Measurements from ENCODE around the gene PPP1R11. TPM values are rescaled to one million over a fixed set of nuclear protein-coding genes. Genes with fewer than 3 reads are reported as not detected.

The PPP1R11 gene
- total and polyA plus RNA-seq, 2 of the 13 experiments (the other 11 are each of a cell fraction or from before 2014, with no cell fraction given), result 32.1 to 58.9 TPM

DNA sequence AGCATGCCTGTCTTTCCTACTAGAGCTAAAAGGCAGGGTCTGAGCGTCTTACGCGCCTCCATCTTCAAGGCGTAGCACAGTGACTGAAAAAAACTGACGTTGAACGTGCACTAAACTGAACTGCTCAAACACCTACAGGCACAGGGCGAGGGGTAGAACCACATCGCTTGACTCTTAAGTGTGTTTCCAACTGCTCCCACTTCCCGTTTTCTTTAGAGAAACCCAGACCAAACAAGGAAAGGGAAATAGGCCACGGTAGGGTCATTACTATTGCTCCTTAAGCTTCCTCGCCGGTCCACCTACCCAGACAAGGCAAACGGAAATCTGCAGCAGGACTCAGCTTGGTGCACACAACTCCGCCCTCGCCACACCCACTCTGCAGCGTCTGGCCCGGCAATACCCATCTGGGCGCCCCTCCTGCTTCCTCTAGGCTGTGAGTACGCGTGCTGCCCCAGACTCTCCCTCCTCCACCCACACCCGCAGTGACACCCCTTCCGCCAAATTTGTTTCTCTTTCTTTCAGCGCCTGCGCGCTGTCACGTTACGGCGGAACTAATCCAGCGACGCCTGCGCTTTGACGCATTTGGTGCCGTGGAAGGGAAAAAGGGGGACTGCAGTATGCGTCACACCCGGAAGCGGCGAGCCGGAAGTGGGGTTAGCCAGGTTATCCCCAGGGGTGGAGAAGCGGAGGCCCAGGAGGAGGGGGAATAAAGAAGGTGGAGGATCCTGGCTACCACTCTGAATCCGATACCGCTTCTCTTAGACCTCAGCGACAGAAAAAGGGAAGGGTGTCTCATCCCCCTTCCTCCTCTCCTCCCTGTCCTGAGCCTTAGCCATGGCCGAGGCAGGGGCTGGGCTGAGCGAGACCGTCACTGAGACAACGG, at the start of gene PPP1R11 (continued):
- TF ChIP-seq, protein P1, sequence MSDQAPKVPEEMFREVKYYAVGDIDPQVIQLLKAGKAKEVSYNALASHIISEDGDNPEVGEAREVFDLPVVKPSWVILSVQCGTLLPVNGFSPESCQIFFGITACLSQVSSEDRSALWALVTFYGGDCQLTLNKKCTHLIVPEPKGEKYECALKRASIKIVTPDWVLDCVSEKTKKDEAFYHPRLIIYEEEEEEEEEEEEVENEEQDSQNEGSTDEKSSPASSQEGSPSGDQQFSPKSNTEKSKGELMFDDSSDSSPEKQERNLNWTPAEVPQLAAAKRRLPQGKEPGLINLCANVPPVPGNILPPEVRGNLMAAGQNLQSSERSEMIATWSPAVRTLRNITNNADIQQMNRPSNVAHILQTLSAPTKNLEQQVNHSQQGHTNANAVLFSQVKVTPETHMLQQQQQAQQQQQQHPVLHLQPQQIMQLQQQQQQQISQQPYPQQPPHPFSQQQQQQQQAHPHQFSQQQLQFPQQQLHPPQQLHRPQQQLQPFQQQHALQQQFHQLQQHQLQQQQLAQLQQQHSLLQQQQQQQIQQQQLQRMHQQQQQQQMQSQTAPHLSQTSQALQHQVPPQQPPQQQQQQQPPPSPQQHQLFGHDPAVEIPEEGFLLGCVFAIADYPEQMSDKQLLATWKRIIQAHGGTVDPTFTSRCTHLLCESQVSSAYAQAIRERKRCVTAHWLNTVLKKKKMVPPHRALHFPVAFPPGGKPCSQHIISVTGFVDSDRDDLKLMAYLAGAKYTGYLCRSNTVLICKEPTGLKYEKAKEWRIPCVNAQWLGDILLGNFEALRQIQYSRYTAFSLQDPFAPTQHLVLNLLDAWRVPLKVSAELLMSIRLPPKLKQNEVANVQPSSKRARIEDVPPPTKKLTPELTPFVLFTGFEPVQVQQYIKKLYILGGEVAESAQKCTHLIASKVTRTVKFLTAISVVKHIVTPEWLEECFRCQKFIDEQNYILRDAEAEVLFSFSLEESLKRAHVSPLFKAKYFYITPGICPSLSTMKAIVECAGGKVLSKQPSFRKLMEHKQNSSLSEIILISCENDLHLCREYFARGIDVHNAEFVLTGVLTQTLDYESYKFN (CRISPR knock-in tag; conservative IDR thresholded peaks at IDR 0.05), result peak; percentile 78
- TF ChIP-seq, protein P2, sequence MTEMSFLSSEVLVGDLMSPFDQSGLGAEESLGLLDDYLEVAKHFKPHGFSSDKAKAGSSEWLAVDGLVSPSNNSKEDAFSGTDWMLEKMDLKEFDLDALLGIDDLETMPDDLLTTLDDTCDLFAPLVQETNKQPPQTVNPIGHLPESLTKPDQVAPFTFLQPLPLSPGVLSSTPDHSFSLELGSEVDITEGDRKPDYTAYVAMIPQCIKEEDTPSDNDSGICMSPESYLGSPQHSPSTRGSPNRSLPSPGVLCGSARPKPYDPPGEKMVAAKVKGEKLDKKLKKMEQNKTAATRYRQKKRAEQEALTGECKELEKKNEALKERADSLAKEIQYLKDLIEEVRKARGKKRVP (CRISPR knock-in tag; IDR thresholded peaks at IDR 0.05), result no peak
- no peak for TF ChIP-seq FIP1L1 (IDR thresholded peaks at IDR 0.05; ENCODE audit: borderline replicate concordance, insufficient read depth, low read depth, low read length)
- 0 out of 2 replicates have a peak, but pooled peaks have one; percentile 73 for TF ChIP-seq IRX3 (CRISPR knock-in tag; IDR thresholded peaks at IDR 0.05; ENCODE audit: borderline replicate concordance, low read depth)
- no peak for TF ChIP-seq CBX2 (IDR thresholded peaks at IDR 0.05; ENCODE audit: low read depth, low read length)
- TF ChIP-seq CBX2 (CRISPR knock-in tag; IDR thresholded peaks at IDR 0.05; ENCODE audit: low read depth), result no peak
- TF ChIP-seq, protein P3, sequence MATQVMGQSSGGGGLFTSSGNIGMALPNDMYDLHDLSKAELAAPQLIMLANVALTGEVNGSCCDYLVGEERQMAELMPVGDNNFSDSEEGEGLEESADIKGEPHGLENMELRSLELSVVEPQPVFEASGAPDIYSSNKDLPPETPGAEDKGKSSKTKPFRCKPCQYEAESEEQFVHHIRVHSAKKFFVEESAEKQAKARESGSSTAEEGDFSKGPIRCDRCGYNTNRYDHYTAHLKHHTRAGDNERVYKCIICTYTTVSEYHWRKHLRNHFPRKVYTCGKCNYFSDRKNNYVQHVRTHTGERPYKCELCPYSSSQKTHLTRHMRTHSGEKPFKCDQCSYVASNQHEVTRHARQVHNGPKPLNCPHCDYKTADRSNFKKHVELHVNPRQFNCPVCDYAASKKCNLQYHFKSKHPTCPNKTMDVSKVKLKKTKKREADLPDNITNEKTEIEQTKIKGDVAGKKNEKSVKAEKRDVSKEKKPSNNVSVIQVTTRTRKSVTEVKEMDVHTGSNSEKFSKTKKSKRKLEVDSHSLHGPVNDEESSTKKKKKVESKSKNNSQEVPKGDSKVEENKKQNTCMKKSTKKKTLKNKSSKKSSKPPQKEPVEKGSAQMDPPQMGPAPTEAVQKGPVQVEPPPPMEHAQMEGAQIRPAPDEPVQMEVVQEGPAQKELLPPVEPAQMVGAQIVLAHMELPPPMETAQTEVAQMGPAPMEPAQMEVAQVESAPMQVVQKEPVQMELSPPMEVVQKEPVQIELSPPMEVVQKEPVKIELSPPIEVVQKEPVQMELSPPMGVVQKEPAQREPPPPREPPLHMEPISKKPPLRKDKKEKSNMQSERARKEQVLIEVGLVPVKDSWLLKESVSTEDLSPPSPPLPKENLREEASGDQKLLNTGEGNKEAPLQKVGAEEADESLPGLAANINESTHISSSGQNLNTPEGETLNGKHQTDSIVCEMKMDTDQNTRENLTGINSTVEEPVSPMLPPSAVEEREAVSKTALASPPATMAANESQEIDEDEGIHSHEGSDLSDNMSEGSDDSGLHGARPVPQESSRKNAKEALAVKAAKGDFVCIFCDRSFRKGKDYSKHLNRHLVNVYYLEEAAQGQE (IDR thresholded peaks at IDR 0.05; ENCODE audit: borderline replicate concordance in 1 of 2, low read depth in 1 of 2, low read length in 2 of 2), result 0 out of 4 replicates have a peak, but pooled peaks of 1 of the 2 experiments have one; percentile 24
- peak; percentile 79 for TF ChIP-seq SRSF1 (optimal IDR thresholded peaks at IDR 0.05; ENCODE audit: low read depth, low read length)
- peak; percentile 62 for TF ChIP-seq TFE3 (CRISPR knock-in tag; IDR thresholded peaks at IDR 0.05)
- TF ChIP-seq, protein P4, sequence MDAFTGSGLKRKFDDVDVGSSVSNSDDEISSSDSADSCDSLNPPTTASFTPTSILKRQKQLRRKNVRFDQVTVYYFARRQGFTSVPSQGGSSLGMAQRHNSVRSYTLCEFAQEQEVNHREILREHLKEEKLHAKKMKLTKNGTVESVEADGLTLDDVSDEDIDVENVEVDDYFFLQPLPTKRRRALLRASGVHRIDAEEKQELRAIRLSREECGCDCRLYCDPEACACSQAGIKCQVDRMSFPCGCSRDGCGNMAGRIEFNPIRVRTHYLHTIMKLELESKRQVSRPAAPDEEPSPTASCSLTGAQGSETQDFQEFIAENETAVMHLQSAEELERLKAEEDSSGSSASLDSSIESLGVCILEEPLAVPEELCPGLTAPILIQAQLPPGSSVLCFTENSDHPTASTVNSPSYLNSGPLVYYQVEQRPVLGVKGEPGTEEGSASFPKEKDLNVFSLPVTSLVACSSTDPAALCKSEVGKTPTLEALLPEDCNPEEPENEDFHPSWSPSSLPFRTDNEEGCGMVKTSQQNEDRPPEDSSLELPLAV (CRISPR knock-in tag; conservative IDR thresholded peaks at IDR 0.05; ENCODE audit: low read depth), result no peak
- TF ChIP-seq PHF8 (CRISPR knock-in tag; IDR thresholded peaks at IDR 0.05), result peak; percentile 82
- TF ChIP-seq YEATS4 (CRISPR knock-in tag; IDR thresholded peaks at IDR 0.05; ENCODE audit: borderline replicate concordance), result peak; percentile 84
- TF ChIP-seq ZNF552 (CRISPR knock-in tag; IDR thresholded peaks at IDR 0.05; ENCODE audit: borderline replicate concordance), result no peak
- TF ChIP-seq MEIS2 (CRISPR knock-in tag; IDR thresholded peaks at IDR 0.05), result peak; percentile 51; the same call in 1 of the 2 replicates
- no peak for TF ChIP-seq ZNF432 (CRISPR knock-in tag; IDR thresholded peaks at IDR 0.05; ENCODE audit: borderline replicate concordance)
